HG03460 (cell line): ENCODE results near the gene CDK17.

Experiments used
- ATAC-seq: cut with Tn5 transposase; IDR thresholded peaks from one replicate; pipeline ENCODE4 v1.9.1; 2021; ENCODE audit not compliant: unreplicated experiment

CDK17 gene

DNA sequence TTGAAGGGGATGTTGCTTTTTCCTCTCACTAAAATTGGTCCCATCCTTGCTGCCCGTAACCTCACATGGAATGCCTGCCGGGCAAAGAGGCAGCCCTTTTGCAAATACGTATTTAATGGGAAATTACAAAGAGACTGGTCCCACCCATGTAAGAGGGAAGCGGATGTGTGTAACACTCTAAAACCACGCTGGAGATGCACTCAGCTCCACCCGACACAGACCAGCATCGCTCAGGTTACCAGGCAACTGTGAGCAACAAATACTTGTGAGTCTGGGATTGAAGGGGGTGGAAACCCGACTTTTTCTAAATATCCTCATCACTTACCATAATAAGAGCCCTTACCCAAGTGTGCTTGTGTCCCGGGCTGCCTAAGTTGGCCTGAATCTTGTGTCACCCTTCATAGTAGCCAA, 158.4 kb downstream of the CDK17 start:
- ATAC-seq, result no peak

DNA sequence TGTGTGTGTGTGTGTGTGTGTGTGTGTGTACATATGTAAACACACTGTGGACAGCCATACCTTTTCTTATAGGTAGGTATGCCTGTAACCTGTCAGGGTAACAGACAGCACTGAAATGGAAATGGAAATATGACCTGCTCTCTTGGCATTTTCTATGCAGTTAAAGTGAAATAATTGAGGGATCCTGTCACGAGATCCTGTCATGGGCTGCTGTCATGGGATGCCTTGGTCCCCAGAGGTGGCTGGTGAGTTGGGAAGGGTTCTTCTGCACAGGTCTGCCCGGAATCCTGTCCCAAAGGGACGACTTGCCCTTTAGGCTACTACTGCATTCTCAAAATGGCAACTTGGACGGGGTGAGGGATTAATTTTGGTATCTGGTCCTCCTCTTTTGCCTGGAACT, 158.8 kb downstream of the CDK17 start:
- no peak for ATAC-seq

DNA sequence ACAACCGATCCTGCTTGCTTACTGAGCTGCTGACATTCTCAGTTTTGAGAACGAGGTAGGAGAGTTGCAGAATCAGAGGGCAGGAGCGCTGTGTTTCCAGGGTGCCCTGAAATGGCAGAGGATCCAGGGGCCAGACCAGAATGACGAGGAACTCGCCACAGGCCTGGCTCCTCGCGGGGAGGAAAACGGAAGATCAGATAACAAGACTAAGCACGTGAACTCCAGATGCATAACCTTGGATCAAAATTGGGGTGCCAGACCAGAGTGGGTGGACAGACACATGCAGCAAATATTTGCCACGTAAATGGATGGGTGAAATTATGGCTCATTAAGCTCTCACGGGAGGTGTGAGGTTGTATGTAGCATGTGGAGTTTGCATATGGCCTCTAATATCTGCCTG, 159.6 kb downstream of the CDK17 start:
- ATAC-seq, result no peak

DNA sequence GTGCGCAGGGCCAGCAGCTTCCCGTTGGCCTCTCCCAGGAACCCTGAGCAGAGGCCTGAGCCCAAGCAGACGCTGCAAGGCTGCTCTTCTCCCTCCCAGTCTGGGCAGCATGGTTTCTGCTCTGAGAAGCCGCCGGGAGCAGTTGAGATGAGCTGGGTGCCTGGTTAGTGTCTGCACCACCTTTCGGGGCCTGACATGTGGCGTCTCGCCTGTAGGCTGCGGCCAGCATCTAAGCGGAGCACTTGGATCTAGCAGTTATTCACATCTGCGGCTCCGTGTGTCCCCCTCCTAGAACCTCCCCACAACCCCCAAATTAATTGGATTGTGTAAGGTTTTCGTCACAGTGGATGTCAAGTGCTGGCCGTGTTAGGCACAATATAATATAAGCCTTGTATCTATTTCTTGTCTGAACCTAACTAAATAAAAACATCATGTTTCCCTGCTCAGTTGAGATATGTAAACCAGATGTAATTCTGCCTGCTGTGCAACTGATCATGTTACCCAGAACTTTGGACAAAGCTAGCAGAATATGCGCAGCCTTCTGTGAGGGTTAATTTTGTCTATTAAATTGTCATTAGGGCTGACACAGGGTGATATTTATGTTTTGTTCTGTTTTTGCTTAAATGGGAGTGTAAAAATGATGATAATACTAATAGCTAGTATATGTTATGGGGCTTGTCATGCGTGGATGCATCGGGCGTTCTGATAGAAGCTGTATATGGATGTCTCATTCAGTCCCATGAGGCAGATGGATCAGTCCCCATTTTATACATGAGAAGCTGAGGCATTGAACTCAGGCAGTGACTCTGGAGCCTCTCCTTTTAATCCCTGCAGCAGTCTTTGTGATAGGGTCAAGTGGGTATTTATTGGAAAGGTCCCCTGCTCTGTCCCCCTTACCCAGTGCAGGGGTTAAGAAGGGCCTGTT, 160.3 kb downstream of the CDK17 start:
- ATAC-seq, result no peak

DNA sequence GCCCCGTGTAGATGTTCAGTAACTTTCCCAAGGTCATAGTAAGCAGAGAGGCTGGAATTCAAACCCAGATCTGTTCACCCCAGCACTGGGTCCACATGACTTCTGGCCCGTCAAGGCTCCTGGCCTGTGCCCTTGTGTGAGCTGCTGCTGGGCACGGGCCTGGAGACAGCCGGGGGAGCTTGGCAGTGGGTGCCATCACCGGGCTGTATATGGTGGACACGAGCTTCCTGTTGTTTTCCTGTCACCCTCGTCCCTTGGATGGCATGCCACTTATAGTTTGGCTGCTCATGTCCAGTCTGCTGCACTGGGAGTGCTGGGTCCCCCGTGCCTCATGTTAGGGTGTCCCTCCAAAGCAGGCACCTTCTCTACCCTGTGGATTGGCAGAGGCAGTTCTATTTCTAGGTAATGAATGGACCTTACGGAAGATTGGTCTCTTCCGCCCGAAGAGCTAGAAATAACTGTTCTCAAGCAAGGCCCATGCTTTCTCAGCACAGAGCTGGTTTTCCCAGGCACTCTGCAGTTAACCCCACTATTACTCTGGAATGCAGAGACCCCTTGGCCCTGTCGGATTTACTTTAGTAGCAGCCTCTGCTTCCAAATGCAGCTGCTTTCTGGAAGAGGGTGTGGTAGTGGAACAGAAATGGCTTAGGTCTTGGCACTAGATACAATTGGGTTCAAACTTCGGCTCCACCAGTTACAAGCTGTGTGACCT, 161.7 kb downstream of the CDK17 start:
- ATAC-seq, result no peak

DNA sequence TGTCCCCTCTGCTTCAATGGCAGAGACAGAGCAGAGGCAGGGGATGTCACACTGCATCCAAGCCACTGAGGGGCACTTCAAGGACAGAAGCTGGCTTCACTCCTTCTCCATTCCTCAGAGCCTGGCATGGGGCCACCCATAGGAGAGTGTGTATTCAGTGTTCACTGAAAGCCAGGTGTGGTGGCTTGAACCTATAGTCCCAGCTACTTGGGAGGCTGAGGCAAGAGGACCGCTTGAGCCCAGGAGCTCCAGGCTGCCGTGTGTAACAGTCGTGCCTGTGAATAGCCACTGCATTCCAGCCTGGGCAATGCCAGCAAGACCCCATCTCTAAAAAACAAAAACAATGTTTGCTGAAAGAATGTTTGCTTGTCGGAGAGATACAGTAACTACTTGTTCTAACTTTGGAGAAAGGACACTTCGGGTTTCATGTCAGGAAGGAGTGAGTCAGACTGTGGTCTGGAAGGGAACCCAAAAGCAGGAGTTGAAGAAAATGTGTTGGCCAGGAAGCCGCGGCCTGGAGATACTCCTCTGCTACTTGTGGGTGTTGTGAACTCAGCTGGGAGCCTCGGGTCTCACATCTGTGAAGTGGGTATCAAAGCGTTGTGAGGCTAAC, 162.7 kb downstream of the CDK17 start:
- ATAC-seq, result no peak

DNA sequence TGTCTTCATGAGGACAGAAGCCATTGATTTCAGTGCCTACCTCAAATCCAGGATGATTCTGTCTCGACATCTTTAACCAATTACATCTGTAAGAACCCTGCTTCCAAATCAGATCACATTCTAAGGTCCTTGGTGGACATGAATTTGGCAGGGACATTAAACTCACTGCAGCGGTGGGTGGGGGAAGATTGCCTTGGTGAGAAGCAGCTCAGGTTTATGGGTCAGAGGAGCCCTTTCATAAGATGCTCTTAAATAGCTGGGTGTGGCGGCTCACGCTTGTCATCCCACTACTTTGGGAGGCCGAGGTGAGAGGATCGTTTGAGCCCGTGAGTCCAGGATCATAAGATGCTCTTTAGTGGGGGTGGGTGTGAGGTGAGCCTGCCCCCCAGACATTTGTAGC, 163.2 kb downstream of the CDK17 start:
- no peak for ATAC-seq

DNA sequence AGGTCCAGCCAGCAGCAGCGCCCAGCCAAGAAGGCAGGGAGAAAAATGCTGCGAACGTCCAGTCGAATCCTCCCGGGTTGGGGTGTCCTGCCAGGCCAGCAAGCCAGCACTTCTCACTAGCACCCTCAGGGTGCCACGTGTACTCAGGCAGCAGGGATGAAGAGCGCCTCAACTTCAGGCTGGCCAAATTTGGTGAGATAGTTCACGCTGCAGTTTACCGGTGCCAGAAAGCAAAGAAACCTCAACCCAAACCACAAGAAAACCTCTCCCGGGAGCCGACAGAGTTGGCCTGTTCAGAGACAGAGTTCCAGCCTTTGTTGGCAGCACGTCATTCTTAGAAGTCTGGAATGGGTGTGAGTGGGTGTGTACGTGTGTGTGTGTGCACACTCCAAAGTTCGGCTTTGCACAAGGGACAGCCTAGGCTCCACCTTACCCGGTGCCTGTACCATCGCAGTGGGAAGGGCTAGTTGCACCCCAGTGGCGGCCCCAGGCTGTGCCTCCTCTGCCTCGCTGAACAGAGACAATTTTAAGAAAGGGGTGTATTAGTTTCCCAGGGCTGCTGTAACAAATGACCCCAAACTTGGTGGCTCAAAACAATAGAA, 163.9 kb downstream of the CDK17 start:
- ATAC-seq, result no peak

DNA sequence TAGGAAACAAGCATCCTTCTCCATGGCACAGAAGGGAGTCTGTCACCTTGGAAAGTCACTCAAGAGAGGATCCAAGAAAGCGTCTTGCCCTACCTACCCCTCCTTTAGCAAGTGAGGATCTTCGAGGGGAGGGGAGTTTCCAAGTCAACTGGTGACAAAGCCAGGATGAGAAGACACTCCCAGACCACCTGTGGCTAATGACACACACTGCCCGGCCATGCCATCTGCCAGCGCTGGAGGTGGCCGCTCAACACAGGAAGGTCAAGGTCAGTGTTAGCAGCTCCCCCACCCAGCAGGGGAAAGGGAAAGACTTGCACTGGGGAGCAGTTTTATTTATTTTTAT, 164.8 kb downstream of the CDK17 start:
- ATAC-seq, result no peak

DNA sequence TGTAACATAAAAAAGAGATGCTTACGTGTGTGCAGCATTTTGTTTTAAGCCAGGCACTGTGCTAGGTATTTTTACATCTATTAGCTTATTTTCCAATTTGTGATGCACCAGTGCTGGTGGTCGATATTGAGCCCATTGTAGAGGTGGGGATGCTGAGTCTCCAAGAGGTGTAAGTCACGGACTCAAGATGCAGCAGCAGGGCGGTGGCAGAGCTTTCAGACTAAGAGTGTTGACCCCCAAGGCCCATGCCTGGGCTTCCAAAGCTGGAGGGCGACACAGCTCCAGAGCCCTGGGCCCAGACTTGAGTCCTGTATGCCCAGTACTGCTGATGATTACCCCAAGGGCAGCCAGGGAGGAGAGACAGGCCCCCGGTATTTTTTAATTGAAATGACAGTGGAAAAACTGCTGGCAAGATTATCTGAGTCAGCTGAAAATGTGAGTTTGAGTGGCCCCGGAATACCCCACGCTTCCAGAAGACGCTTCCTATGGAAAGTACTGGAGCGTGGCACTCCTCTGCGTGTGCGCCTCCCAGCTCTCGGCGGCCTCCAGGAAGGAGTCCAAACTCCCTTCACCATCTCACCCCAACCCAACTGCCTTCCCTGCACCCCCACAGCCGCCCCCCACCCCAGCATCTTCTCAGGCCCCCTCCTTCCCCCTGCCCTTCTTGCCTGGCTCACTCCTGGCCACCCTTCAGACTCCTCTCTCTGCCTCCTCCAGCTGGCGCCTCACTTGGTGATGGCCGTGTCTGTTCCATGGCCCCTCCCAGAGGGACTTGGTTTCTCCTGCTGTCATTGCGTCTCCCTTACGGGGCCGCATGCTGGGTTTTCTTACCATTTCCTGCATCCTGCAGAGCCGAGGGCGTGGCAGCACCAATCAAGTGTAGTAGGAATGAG, 165.4 kb downstream of the CDK17 start:
- no peak for ATAC-seq

DNA sequence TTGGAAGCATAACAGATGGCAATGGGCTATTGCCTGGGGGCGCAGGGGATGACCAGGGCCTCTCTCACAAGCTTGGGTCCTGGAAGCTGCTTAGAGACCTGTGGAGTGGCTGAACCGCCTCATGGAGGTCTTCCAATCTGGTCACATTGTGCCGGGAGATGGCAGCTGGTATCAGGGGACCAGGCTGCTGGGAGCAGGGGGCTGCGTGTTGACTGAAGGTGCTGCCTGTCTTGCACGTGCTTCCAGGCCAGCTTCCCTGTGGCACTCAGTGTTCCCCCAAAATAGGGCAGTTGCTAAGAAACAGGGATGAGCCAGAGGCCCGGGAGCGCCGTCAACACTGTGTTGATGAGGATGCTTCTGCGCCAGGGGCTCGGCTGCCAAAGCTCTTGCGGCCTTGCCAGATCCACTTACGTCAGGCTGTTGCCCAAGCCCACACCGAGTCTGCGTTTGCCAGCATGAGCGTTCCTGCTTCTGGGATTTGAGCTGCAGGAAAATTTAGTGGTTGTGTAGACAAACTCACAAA, 166.2 kb downstream of the CDK17 start:
- no peak for ATAC-seq

DNA sequence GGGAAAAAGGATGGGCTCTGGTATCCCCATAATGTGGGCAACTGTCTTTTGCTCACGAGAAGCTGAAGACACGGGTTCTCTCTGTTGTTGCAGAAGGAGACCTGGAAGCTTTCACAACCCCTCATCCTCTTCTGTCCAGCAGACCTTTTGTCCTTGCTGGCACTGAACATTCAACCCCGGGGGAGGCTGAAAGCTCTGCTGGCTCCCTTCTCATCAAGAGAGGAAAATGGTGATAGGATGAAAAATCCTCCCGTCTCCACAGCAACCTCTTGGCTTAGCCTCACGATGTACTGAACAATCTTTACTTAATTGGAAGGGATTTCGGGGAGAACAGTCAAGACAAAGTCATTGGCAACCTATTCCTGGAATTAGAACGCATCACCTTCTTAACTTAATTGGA, 167.1 kb downstream of the CDK17 start:
- no peak for ATAC-seq

DNA sequence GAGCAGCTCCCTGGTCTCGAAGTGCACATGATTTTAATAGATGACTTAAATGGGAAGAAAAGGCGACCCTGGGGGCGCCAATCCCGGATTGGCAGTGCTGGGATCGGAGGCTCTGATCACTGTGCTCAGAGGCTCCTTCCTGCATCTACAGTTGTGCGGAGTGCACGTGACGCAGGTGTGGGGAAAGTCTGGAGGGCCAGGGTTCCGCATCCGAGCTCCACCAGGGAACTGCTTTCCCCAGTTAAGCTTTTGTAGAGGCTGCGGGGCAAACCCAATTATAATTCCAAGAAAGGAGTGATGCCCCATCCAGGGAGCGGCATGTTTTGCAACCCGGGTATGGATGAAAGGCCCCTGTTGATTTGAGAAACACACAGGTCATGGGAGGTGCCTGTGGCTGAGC, 169.6 kb downstream of the CDK17 start:
- ATAC-seq, result no peak

DNA sequence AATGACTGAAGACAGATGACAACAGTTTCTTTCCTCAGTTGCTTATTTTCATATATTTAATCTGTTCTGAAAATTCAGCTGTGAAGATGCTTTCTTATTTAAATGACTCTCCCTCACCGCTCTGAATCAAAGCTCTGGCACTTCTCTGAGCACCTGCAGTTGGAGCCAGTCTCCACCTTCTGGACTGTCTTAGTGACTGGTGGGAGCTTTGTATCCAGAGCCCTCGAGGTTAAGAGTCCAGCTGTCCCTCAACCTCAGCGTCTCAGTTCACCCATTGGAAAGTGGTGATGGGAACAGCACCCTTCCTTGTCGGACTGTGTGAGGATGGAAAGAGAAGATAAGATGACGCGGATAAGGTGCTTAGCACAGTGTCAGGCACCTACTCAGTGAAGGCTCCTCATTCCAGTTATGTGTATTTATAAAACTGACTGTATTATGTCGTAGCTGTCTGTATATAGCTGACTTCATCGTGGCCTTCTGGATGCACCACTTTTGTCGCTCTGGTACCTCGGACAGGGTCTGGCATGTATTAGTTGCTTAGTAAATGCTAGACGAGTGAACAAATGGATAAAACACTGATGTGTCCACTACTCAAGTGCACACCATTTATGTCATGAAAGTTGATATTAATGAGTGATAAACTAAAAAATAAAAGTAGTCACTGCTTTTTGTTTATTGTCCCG, 171.5 kb downstream of the CDK17 start:
- ATAC-seq, result no peak
